T-helper 17 cell (primary cell): Measurements from ENCODE around the gene ICAM1. TPM values are rescaled to one million over a fixed set of nuclear protein-coding genes. Genes with fewer than 3 reads are reported as not detected.

ENCODE experiments used
- ATAC-seq: fragments of 150-1000 bp; cut with Tn5 transposase; 2 replicates; pipeline ENCODE4 v1.10.0; 2021; ENCODE audit warnings: mild to moderate bottlenecking, moderate library complexity
- DNase-seq, 3 donors: peaks; one replicate each; pipeline versions ENCODE4 v3.0.0 to v3.0.0-alpha.2; 2020 to 2021
- H3K9me3 ChIP-seq: one replicate; pipeline ENCODE4 v1.7.0; 2013; ENCODE audit warnings: low read length, mild to moderate bottlenecking; ENCODE audit not compliant: control insufficient read depth, poor library complexity, severe bottlenecking
- H3K27ac Mint-ChIP-seq: one replicate; pipeline ENCODE4 v1.8.0; 2022; ENCODE audit warnings: mild to moderate bottlenecking, moderate library complexity, mixed read lengths
- H3K27me3 Mint-ChIP-seq: one replicate; pipeline ENCODE4 v1.8.0; 2022; ENCODE audit warnings: mixed read lengths
- H3K36me3 Mint-ChIP-seq: one replicate; pipeline ENCODE4 v1.8.0; 2022; ENCODE audit warnings: low read depth, mixed read lengths
- H3K4me1 Mint-ChIP-seq: one replicate; pipeline ENCODE4 v1.8.0; 2022; ENCODE audit warnings: mild to moderate bottlenecking, mixed read lengths
- H3K4me3 Mint-ChIP-seq: one replicate; pipeline ENCODE4 v1.8.0; 2022; ENCODE audit warnings: mild to moderate bottlenecking, moderate library complexity, mixed read lengths
- total RNA-seq, 4 donors: library from RNA in 2 of 4; stranded (reverse) in 2 of 4; gene quantifications; one replicate each; pipeline ENCODE4 v1.2.3 and lab custom pipeline; 2022 to 2026

The ICAM1 gene
- total RNA-seq, 2 donors from 2014 or later, result 18.7 to 28.1 TPM

- no peaks in the 10 kb centered on the region for H3K9me3 ChIP-seq
- H3K4me1 Mint-ChIP-seq, result peaks cover 56% of the 10 kb centered on the region
- peak overlapping the region; percentile 90 for H3K4me3 Mint-ChIP-seq
- peaks cover 56% of the 10 kb centered on the region for H3K27me3 Mint-ChIP-seq
- ATAC-seq (no peak), DNase-seq (no peak)
- H3K27ac Mint-ChIP-seq, result peak overlapping the region; percentile 34
- H3K36me3 Mint-ChIP-seq, result peaks cover 10% of the 10 kb centered on the region
Measured at GRCh38 chr19:10288662-10289166, 17.8 kb downstream of the ICAM1 start.

GRCh38 chr19:10289167-10289835 lies 18.4 kb downstream of the ICAM1 start:
- peak in 1 of 3 donors; percentile 49 for DNase-seq
- peak; percentile 69 for ATAC-seq
- Mint-ChIP-seq H3K27me3 (peaks cover 62% of the 10 kb centered on the region), H3K4me1 (peaks cover 56% of the 10 kb centered on the region), H3K27ac (peak overlapping the region; percentile 34), H3K36me3 (peaks cover 10% of the 10 kb centered on the region), H3K4me3 (peak overlapping the region; percentile 90)
- no peaks in the 10 kb centered on the region for H3K9me3 ChIP-seq

- DNase-seq, result no peak
- peaks cover 56% of the 10 kb centered on the region for H3K4me1 Mint-ChIP-seq
- H3K36me3 Mint-ChIP-seq, result peaks cover 10% of the 10 kb centered on the region
- peak within 1 kb of the TSS; percentile 90 for H3K4me3 Mint-ChIP-seq
- ATAC-seq, result peak; percentile 16
- H3K27me3 Mint-ChIP-seq, result peaks cover 67% of the 10 kb centered on the region
- no peaks in the 10 kb centered on the region for H3K9me3 ChIP-seq
- peak within 1 kb of the TSS; percentile 91 for H3K27ac Mint-ChIP-seq
Measured at GRCh38 chr19:10289836-10290356, 19.0 kb downstream of the ICAM1 start, which contains the start of gene ICAM5. Gene ICAM5 (plus strand): TSS chr19:10289952. CDS start chr19:10290044, 92 bp downstream.

- DNase-seq (no peak), ATAC-seq (no peak)
- peaks cover 54% of the 10 kb centered on the region for H3K4me1 Mint-ChIP-seq
- peaks cover 70% of the 10 kb centered on the region for H3K27me3 Mint-ChIP-seq
- H3K4me3 Mint-ChIP-seq, result peak overlapping the region; percentile 90
- no peaks in the 10 kb centered on the region for H3K9me3 ChIP-seq
- H3K36me3 Mint-ChIP-seq, result peaks cover 7% of the 10 kb centered on the region
- H3K27ac Mint-ChIP-seq, result peak overlapping the region; percentile 91
Measured at GRCh38 chr19:10290357-10290875, 19.5 kb downstream of the ICAM1 start.

GRCh38 chr19:10290876-10291553 lies 20.1 kb downstream of the ICAM1 start:
- peaks cover 7% of the 10 kb centered on the region for H3K36me3 Mint-ChIP-seq
- H3K4me3 Mint-ChIP-seq, result peak overlapping the region; percentile 90
- DNase-seq (peak in 1 of 3 donors; percentile 48), ATAC-seq (peak; percentile 19)
- peaks cover 75% of the 10 kb centered on the region for H3K27me3 Mint-ChIP-seq
- H3K4me1 Mint-ChIP-seq, result peaks cover 60% of the 10 kb centered on the region
- H3K27ac Mint-ChIP-seq, result peak overlapping the region; percentile 91
- H3K9me3 ChIP-seq, result no peaks in the 10 kb centered on the region

GRCh38 chr19:10291554-10292205 lies 20.8 kb downstream of the ICAM1 start:
- peak overlapping the region; percentile 90 for H3K4me3 Mint-ChIP-seq
- peaks cover 57% of the 10 kb centered on the region for H3K4me1 Mint-ChIP-seq
- H3K9me3 ChIP-seq, result no peaks in the 10 kb centered on the region
- peaks cover 75% of the 10 kb centered on the region for H3K27me3 Mint-ChIP-seq
- ATAC-seq (no peak), DNase-seq (no peak)
- peaks cover 7% of the 10 kb centered on the region for H3K36me3 Mint-ChIP-seq
- peak overlapping the region; percentile 91 for H3K27ac Mint-ChIP-seq

GRCh38 chr19:10292206-10292788 lies 21.4 kb downstream of the ICAM1 start:
- no peaks in the 10 kb centered on the region for H3K9me3 ChIP-seq
- peaks cover 7% of the 10 kb centered on the region for H3K36me3 Mint-ChIP-seq
- peak overlapping the region; percentile 90 for H3K4me3 Mint-ChIP-seq
- ATAC-seq, result peak; percentile 47
- peak; percentile 46 to 56 (median 54) for DNase-seq
- peaks cover 74% of the 10 kb centered on the region for H3K27me3 Mint-ChIP-seq
- peaks cover 52% of the 10 kb centered on the region for H3K4me1 Mint-ChIP-seq
- H3K27ac Mint-ChIP-seq, result peak overlapping the region; percentile 91

- H3K27me3 Mint-ChIP-seq, result peaks cover 66% of the 10 kb centered on the region
- no peaks in the 10 kb centered on the region for H3K9me3 ChIP-seq
- H3K27ac Mint-ChIP-seq, result peak overlapping the region; percentile 91
- H3K4me3 Mint-ChIP-seq, result peak overlapping the region; percentile 90
- ATAC-seq, result no peak
- H3K4me1 Mint-ChIP-seq, result peaks cover 50% of the 10 kb centered on the region
- peaks cover 7% of the 10 kb centered on the region for H3K36me3 Mint-ChIP-seq
- DNase-seq, result no peak
Measured at GRCh38 chr19:10292789-10293636, 22.1 kb downstream of the ICAM1 start.

GRCh38 chr19:10293637-10294367 lies 22.9 kb downstream of the ICAM1 start:
- Mint-ChIP-seq H3K27me3 (peaks cover 60% of the 10 kb centered on the region), H3K36me3 (peaks cover 7% of the 10 kb centered on the region), H3K4me1 (peaks cover 46% of the 10 kb centered on the region), H3K27ac (peak overlapping the region; percentile 91), H3K4me3 (peak overlapping the region; percentile 90)
- no peaks in the 10 kb centered on the region for H3K9me3 ChIP-seq
- no peak for DNase-seq
- ATAC-seq, result no peak

GRCh38 chr19:10294368-10294697 lies 23.4 kb downstream of the ICAM1 start:
- Mint-ChIP-seq H3K27ac (peak overlapping the region; percentile 91), H3K36me3 (peaks cover 7% of the 10 kb centered on the region), H3K4me3 (peak overlapping the region; percentile 90), H3K27me3 (peaks cover 55% of the 10 kb centered on the region), H3K4me1 (peaks cover 40% of the 10 kb centered on the region)
- H3K9me3 ChIP-seq, result no peaks in the 10 kb centered on the region
- no peak for ATAC-seq
- no peak for DNase-seq

GRCh38 chr19:10295305-10295846 lies 24.5 kb downstream of the ICAM1 start:
- H3K36me3 Mint-ChIP-seq, result peaks cover 5% of the 10 kb centered on the region
- ATAC-seq, result peak; percentile 74
- peak overlapping the region; percentile 90 for H3K4me3 Mint-ChIP-seq
- H3K4me1 Mint-ChIP-seq, result peaks cover 33% of the 10 kb centered on the region
- H3K27ac Mint-ChIP-seq, result peak overlapping the region; percentile 91
- no peaks in the 10 kb centered on the region for H3K9me3 ChIP-seq
- peak; percentile 49 to 69 (median 61) for DNase-seq
- peaks cover 50% of the 10 kb centered on the region for H3K27me3 Mint-ChIP-seq
